DMS153 (cell line): Measurements from ENCODE around the gene FXYD2.

Experiments used
- DNase-seq: peaks from one replicate; lab custom pipeline; 2025; lab: John Stamatoyannopoulos, UW

The FXYD2 gene

DNA sequence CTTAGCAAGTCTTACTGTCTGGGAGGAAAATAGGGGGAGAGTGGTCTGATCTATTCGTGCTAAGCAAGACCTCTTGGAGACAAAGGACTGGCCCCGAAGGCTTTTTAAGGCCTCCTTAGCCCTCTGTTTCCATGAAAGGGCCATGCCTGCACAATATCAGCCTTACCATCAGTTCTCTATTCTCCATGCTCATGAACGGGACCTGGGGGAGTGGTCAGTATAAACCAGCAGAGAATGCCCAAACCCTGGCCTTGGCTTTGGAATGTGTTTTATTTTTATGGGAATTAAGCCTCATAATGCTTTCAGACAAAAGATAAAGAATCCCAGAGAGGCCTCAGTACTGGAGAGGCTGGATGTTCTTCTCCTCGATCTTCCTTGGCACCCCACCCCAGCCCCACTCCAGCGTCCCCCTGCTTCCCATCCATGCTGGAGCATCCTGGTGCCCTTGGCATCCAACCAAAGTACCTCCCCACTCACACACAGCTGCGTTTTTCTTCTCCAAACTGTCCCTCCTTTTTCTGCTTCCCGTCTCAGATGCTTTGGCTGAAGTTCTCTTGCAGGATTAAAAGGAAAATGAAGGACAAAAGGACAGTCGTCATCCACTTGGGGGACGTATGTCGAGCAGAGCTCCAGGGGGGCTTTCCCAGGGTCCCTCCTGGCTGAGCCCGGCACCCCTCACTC is 33.3 kb upstream of the FXYD2 start:
- DNase-seq, result no peak

DNA sequence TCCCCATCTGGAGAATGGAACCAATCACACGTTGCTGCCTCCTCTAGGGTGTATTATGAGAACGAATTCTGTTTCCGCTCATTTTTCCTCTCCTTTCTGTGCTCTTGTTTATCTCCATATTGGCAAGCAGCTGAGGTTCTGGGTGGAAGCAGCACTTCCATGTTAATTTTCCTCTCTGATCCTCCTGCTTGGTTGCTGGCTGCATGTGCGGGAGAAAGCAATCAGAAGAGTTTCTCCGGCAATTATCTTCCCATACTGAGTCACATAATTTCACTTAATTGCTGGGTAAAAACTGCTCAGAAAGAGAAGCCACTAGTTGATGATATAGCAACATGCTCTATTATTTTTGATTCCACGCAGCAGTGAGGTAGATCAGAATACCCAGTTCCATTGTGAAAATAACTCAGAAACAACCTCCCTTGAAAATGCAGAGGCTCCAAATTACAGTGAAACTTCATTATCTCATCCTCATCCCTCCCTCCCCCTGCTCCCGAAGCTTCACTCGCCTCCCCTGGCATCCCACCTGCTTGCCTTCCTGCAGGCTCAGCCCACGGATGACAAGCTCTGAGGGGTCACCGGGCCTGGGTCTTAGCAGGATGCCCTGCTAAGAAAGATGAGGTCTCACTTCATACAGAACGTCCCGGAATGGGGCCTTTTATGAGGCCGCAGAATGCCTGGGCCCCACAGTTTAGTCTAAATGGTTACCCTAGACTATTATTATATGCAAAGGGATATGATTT is 31.5 kb upstream of the FXYD2 start:
- no peak for DNase-seq

DNA sequence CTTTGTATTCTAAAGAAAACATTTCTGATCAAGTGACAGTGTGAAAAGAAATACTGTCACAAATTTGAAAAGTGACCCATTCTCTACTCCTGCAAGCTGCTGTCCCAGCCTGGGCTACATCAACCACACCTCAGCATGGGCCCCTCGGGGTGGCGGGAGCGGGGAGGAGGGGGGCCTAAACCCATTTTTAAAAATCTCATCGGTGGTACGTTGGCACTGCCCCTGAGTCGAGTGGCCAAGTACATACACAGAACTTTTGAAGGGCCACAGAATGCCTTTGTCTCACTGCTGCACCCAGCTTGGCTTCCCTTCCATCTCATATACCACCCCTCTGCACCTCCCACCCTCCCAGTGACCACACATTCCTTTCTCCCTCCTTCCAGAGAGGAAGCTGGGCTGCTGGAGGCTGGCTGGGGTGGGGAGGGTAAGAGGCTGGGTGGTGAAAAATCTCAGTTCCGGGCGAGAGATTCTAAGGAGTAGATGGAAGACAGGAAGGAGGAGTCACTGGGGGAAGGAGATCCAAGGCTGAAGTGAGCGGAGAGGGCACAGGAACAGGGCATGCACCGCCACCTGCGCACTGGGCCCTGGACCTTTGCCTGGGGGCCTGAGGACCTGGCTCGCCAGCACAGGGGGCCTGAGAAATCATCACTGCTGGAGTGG is 30.8 kb upstream of the FXYD2 start:
- no peak for DNase-seq

DNA sequence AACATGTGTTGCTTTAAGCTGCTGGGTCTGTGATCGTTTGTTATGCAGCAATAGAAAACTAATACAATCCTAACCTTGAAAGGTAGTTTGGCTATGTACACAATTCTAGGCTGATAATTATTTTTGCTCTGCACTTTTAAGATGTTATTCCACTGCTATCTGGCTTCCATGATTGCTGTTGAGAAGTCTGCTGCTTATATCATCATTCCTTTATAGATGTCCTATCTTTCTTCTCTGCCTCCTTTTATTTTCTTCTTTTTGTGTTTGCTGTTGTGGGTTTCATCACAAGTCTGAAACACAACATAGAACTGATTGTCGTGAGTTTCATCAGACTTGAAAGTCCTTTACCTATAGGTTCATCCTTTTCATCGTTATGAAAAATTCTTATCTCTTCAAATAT is 27.8 kb upstream of the FXYD2 start:
- no peak for DNase-seq

DNA sequence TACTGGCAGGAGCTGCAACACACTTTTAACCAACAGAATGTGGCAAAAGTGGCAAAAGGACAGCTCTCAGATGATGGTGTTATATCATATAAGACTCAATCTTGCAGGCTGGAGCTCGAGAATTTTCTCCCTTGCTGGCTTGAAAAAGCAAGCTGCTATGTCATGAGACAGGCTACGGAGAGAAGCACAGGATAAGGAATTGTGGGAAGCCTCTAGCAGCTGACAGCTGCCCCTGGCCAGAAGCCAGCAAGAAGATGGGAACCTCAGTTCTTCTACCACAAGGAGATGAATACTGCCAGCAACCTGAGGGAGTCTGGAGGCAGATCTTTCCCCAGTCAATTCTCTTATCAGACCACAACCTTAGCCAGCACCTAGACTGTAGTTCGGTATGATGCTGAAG is 27.3 kb upstream of the FXYD2 start:
- no peak for DNase-seq

DNA sequence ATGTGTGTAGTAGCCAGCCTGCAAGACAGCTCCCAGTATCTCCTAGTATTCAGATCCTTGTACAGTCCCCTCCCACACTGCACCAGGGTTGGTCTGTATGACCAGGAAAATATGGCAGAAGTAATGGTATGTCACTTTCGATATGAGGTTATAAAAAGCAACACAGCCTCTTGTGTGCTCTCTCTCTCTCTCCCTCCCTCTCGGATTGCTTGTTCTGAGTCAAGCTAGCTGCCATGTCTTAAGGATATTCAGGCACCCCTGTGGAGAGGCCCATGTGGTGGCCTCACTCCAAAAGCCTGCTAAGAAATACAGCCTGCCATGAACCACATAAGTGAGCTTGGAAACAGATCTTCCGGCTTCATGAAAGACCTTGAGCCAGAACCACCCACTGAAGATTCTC is 26.6 kb upstream of the FXYD2 start:
- DNase-seq, result no peak

DNA sequence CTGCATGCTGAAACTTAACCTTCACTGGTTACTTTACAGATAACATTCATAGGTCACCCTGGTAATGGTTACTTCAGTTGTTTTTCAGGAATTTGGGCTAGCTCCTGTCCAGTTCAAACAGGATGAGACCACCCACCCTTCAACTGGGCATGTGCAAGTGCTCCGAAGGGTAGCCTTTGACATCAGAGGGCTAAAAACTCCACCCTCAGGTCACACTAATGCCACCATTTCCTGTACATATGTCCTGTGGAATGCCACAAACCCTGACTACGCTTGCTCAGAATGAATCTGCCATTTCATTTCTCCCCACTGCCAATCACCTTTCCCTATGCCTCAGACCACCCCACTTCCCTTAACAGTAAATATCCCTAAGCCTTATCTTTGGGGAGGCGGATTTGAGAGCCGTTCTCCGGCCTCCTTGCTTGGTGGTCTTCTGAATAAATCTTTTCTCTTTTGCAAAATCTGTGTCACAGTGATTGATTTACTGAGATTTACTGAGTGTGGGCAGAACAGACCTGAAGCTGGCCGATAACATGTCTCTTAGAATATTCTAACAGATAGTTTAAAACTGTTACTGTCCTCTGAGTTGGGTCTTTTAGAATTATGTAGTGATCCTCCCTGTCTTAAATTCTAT is 25.4 kb upstream of the FXYD2 start:
- DNase-seq, result no peak

DNA sequence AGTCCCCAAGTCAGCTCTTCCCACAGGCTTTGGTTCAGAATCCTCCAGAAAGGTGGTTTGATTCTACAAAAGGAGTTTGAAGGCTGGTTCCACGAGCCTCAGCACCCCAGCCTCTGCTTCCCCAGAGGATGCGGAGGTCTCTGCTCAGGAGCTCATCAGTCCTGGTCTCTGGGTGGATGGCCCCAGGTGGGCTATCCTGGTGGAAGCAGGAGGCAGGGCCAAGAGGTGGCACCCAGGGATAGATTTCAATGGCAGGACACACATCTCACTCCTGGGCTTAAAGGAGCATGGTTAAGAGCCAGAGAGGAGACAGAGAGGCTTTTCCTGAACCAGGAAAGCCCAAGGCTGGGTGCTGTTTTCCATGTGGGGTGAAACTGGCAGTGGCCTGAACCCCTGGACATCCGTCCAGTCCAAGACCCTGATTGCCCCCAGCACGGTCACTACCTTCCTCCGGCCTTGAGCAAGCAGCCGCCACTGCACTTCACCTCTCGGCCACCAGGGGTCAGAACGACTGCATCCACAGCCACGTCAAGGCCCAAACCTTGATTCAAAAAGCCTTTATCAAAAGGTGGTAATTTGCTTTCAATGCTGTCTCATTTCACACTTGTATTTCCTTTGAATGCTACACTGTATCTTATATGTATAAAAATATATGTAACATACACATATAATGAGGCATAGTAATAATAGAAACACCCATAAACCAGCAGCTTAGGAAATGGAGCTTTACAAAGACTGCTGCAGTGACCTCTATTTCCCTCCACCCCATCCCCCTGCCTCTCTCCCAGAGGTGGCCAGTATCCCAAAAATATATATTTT is 19.3 kb upstream of the FXYD2 start:
- DNase-seq, result peak; percentile 41

DNA sequence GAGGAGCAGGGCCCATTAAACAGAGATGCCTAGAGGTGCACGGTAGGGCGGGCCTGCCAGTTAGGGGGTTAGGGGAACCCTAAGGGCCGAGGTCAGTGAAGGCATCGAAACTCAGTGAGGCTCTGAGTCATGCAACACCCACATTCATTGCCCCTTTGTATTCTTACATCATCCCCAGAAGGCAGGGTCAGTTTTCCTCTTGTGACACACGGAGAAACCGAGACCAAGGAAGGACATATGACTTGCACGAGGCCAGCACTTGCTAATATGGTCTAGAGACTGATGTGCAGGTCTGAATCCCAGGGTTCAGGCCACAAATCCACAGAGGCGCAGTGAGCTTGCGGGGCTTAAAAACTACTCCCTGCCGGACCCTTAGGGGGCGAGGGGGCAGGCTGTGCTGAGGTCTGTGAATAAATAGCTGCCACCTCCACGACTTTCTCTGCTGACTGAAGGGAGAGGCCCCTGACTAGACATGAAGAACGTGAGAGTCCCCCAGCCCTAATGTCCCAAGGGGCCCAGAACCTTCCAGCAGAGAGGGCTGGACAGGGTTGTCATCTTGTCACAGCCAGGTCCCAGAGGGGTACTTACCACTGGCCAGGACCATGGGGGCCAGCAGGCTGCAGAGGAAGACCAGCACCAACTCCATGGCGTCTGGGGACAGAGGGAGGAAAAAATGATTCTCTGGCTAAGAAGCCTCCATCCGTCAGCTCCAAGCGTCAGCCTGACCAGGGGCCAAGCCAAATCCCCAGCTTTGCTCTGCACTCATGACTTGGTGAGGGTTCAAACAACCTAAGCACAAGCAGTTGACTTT is 17.8 kb upstream of the FXYD2 start:
- DNase-seq, result no peak

DNA sequence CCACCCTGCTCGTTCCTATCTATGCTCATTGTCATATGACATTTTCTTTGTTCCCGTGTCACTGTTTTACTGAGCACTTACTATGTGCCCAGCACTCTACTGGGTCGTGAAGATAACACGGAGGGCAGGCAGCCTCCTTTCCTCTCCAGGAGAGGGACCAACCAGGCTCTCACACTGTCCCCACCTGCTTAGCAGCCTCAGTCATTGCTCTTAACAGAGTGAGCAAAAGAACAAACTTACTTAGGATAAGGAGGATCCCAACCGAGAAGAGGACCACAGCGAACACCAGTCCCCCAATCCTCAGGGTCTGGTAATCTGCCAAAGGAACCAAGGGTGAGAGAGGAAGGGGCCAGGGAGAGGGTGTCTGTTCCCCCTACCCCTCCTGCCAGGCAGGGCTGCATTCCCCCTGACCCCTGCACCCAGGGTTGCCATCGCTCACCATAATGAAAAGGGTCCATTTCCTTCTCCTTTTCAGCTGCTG is 17.0 kb upstream of the FXYD2 start:
- DNase-seq, result no peak

DNA sequence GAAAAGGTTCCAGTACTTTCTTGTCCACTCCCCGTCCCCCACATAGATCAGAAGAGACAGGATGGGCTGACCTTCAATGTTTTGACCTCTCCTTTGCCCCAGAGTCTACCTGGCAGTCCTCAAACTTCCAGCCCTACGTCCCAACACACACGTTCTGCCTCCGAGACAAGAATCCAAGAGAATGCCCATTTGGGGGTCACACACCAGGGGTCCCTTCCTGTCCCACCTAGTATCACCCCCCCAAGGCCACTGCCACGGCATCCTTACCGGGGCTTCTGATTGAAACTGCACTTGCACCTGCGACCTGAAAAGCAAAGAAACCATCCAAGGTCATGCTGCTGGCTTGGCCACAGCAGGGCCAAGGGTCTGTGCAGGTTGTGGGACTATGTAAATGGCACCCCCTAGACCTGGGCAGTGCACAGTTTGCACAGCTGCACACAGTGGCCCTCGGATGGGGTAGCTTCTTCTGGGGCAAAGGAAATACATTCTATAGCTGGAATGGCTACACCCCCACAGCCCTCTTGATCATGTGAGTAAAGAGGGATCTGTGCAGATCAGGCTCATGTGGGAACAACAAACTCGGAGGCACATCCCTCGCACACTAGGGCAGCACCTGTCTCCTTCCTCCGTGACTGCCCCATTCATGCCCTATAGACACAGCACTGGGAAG is 16.5 kb upstream of the FXYD2 start:
- DNase-seq, result no peak

DNA sequence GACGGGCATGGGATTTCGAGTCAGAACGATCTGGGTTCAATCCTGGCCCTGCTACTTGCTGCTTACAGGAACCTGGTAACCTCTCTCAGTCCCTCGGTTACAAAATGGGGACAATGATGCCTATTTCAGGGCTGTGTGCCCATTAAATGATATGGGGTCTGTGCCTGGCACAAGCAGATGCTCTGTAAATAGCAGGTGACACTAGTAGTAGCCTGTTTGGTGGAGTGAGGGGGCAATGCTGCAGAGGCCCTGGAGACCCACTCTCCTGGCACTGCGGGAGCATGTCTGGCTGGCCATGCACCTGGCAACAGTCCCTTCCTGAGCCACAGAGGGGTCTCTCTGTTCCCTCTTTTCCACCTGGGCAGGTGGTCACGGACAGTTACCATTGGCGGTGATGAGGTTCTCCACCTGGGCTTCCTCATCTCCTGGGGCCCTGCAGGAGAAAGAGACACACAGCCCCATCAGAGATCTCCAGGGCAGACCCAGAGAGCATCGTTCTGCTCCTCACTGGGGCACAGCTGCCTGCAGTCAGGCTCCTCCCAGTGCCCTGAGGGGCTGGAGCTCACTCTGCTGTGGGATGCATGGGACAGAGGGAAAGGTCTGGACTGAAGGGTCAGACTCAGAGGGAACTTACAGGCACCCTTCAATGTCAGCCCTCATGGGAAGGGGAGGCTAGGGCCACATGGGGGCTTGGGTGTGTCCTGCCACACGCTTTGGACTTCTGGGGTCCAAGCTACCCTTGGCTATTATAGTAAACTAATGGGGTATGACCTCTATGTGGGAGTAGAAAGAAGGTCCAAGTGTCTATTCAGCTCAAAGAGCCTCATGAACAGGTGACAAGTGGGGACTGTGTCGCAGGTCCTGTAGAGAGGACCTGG is 15.6 kb upstream of the FXYD2 start:
- no peak for DNase-seq

DNA sequence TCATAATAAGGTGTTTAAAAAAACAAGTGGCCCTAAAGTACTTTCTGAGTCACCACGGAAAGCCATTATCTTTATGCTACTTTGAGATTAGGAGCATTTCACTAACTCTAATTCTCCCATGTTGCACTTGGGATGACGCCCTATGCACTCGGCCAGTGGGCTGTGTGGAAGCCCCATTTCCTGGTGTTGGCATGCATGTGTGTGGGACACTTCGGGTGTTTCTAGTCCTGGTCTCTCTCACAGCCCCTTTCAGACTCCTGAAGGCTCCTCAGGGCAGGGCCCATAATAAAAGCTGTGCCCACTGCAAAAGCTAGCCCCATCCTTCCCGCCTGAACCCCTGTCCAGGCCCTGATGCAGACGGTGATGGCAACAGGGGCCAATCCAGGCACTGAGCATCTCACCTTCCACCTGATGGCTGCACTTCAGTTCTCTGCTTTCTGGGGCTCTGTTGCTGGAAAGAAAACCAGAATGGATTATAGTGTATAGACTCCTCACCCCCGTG is 14.9 kb upstream of the FXYD2 start:
- DNase-seq, result no peak

DNA sequence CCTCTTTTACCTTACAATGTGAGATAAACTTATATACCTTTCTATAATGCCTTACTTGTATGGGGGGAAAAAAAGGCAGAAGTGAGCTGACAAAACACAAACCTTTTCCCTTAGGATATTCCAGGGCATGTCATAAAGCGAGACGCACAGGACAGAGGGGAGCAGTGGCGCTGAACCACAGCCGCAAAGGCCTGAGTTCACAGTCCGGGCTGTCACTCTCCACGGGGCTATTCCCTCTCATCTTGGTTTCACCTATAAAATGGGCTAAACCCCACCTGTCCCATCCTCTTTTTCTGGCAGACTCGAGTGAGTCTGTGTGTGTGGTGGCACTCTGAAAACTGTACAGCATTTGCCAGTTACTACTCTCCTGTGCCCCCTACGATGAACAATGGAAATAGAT is 14.4 kb upstream of the FXYD2 start:
- DNase-seq, result no peak

DNA sequence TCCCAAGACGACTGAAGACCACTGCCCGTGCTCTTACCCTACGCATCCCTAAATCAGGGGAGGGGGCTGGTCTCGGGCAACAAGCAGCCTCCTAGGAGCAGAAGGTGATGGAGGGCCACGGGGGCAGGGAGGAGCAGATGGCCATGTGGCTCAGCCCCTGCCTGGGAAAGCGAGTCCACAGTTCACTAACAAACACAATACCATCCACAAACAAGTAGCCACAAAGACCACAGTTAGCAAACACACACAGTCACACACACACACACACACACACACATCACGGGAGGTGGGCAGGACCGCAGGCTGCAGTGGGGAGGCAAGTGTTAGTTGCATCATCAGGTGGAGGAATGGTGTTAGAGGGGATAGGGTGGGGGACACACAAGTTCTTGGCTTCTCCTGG is 13.2 kb upstream of the FXYD2 start:
- DNase-seq, result no peak

DNA sequence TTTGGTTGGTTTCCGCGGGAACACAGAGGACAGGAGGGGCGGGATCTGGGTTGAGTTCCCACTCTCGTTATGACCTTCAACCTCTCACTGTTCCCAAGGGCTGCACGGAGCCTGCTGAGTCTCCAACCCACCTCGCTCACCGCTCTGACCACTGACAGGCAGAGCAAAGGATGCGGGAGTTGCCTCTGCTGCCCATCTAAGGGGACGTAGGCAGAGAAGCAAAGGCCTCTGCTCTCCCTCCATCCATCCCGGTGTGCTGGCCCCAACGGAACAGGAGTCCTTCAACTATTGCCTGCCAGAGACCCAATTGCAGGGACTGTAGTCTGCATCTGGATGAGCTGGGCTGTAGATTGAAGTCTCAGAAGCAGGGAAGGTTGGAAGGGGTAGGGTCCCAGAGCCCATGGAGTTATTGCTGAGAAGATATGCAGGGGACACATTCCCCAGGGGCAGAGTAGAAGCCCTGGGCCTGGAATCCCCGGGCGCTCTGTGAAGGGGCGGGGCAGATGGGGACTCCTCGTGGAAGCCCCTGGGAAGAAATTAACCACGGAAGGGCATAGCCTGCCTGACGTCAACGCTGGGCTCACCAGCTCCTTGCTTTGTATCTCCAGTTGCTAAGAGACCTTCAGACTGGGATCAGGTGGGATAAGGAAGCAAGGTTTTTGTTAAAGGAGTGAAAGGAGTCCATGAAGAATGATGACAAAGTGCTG is 12.7 kb upstream of the FXYD2 start:
- no peak for DNase-seq

DNA sequence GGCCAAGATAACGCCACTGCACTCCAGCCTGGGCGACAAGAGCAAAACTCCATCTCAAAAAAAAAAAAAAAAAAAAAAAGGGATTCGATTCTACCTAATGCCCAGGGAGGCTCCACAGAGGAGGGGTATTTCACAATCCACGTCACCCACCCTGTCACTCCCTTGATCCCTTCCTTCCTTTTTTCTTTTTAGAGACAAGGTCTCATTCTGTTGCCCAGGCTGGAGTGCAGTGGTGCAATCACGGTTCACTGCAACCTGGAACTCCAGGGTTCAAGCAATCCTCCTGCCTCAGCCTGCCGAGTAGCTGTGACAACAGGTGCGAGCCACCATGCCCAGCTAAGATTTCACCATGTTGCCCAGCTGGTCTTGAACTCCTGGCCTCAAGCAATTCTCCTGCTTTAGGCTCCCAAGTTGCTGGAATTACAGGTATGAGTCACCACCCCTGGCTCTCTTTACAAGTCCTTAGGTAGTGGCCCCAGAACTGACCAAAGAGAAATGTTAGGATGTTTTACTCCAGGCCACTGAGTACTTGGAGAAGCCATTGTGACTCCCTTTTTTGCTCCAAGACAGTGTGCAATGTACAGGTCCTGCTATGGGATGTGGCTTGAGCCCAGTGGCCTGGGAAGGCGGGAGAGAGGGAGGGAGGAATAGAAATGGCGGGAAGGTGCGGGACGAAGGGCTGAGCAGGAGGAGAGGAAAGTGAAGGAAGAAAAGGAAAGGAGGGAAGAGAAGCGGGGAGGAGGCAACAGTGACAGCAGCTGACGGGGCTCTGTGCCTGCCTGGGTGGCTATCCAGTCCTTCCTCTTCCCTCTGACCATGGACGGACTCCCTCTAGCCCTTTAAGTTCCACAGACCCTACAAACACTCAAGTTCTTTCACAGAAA is 11.8 kb upstream of the FXYD2 start:
- no peak for DNase-seq

DNA sequence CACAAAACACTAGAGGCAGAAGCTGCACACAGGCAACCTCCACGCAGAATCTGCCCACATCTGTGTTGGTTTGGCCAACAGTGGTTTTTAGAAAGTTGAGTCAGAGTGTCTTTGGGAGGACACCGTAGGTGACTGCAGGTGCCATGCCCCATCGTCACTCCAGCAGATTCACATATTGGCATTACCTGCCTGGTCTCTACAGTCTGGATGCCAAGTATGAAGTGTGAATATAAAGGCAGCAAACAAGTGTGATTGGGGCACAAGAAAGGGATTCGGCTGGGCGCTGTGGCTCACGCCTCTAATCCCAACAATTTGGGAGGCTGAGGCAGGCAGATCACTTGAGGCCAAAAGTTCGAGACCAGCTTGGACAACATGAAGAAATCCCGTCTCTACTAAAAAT is 11.0 kb upstream of the FXYD2 start:
- no peak for DNase-seq
